Upper lobe of left lung (tissue), 6 donors: ENCODE results near the gene NME3. TPM values are rescaled to one million over a fixed set of nuclear protein-coding genes. Genes with fewer than 3 reads are reported as not detected.

ENCODE experiments used
- ATAC-seq, 2 donors: fragments of 200-7000 bp; cut with Tn5 transposase; one replicate each; pipeline ENCODE4 v1.9.1; 2022; ENCODE audit warnings: mild to moderate bottlenecking in 2 of 2, moderate library complexity in 2 of 2; ENCODE audit not compliant: low FRiP score in 2 of 2
- DNase-seq, 2 donors: peaks; one replicate each; pipeline ENCODE4 v3.0.0-alpha.2; 2019 to 2020
- H3K27ac ChIP-seq, 4 donors: fragments of 200-600 bp; sonication (generic); one replicate each; pipeline ENCODE4 v1.5.1; 2016 to 2019
- H3K27me3 ChIP-seq, 4 donors: fragments of 200-600 bp; sonication (generic); one replicate each; pipeline ENCODE4 v1.5.1; 2017 to 2019
- H3K36me3 ChIP-seq, 4 donors: fragments of 200-600 bp; sonication (generic); one replicate each; pipeline ENCODE4 v1.5.1; 2016 to 2019
- H3K4me1 ChIP-seq, 4 donors: fragments of 200-600 bp; sonication (generic); one replicate each; pipeline ENCODE4 v1.5.1; 2018 to 2019
- H3K4me3 ChIP-seq, 4 donors: fragments of 200-600 bp; sonication (generic); one replicate each; pipeline ENCODE4 v1.5.1; 2017 to 2019; ENCODE audit warnings: mild to moderate bottlenecking in 2 of 4, moderate library complexity in 1 of 4
- H3K9me3 ChIP-seq, 4 donors: fragments of 200-600 bp; sonication (generic); one replicate each; pipeline ENCODE4 v1.5.1; 2018 to 2019
- CTCF ChIP-seq, 6 experiments: fragments of 450-650 bp in 4 of 6; fragments of 200-600 bp in 2 of 6; sonication (generic) in 2 of 6; IDR thresholded peaks; one replicate each; pipeline ENCODE4 v1.5.1; 2016 to 2019; ENCODE audit warnings: antibody characterized with exemption in 6 of 6
- EP300 ChIP-seq, 4 donors: sonication (generic); formaldehyde crosslinking; IDR thresholded peaks; one replicate each; pipeline ENCODE4 v1.5.1; 2017; ENCODE audit warnings: antibody characterized with exemption in 4 of 4, control low read depth in 2 of 4
- POLR2A ChIP-seq, 4 donors: fragments of 450-650 bp; IDR thresholded peaks; one replicate each; pipeline ENCODE4 v1.5.1; 2016 to 2017; ENCODE audit warnings: antibody characterized with exemption in 4 of 4, mild to moderate bottlenecking in 2 of 4
- POLR2AphosphoS5 ChIP-seq, 2 donors: sonication (generic); formaldehyde crosslinking; IDR thresholded peaks; one replicate each; pipeline ENCODE4 v1.5.1; 2017; ENCODE audit warnings: antibody characterized with exemption in 2 of 2
- WGBS, 2 donors: methylation state at CpG; one replicate each; pipeline ENCODE4 v1.1.5; 2017 to 2018; 5-methylcytosine and 5-hydroxymethylcytosine counted together
- total RNA-seq, 6 donors: library from RNA; depleted of rRNA in 4 of 6; stranded (reverse); fragments of >200 nt in 4 of 6; gene quantifications; one replicate each; pipeline versions ENCODE4 v1.1.0 to v1.2.1, GENCODE V29; 2016 to 2021
- donor health status: DM: no; HTN: no; CAD: no; lungs with moderate emphysema.
- donor health status: DM: no; HTN: yes; CAD: no; lungs with severe emphysema.

NME3 gene
- total RNA-seq, 6 donors from 2014 or later: 57.8 to 155 (median 78.9) TPM

DNA sequence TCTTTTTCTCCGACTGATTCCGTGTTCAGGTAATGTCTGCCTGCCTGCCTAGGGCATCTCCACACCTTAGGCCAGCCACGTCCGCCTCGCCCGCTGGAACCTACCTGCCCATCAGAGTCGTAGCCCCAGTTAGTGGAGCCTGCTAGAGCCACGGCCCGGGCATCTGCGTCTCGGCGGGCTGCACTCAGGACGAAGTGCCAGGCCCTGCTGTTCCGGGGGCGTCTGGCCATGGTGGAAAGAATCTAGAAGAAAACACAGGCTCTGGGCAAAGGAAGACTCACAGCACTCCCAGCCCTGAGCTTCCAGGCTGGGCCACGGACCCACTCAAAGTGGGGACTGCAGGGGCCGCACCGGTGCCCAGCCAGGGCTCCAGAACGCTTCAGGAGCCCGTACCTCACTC lies 9.9 kb upstream of the NME3 start:
- Histone ChIP-seq H3K36me3 (peaks cover 12 to 53% (median 36%) of the 10 kb centered on the region in 4 donors), H3K27me3 (no peaks in the 10 kb centered on the region), H3K27ac (peak overlapping the region; percentile 84 to 93 (median 86)), H3K4me3 (peak overlapping the region; percentile 70 to 92 (median 88)), H3K4me1 (peaks cover 23 to 52% (median 28%) of the 10 kb centered on the region in 4 donors), H3K9me3 (no peaks in the 10 kb centered on the region)
- TF ChIP-seq CTCF (IDR thresholded peaks at IDR 0.05) (no peak), EP300 (IDR thresholded peaks at IDR 0.05) (no peak), POLR2AphosphoS5 (IDR thresholded peaks at IDR 0.05) (no peak), POLR2A (IDR thresholded peaks at IDR 0.05) (no peak)
- ATAC-seq (no peak), DNase-seq (peak in 1 of 2 donors; percentile 83)
- 66 to 81% methylated on average over 13 to 20 of the region's 20 CpGs for WGBS, 2 donors

DNA sequence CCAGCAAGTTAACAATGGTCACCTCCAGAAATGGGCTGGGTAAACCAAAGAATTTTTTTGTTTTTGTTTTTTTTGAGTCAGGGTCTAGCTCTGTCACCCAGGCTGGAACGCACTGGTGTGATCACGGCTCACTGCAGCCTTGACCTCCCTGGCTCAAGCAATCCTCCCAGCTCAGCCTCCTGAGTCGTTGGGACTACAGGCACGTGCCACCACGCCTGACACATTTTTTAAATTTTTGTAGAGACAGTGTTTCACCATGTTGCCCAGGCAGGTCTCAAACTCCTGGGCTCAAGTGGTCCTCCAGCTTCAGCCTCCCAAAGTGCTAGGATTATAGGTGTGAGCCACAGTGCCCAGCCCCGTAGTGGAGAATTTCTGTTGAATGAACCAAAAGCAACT lies 9.3 kb upstream of the NME3 start:
- Histone ChIP-seq H3K9me3 (no peaks in the 10 kb centered on the region), H3K4me3 (no peak overlapping the region), H3K36me3 (peaks cover 12 to 53% (median 41%) of the 10 kb centered on the region in 4 donors), H3K27ac (peak overlapping the region in 1 of 4 donors; percentile 85), H3K27me3 (no peaks in the 10 kb centered on the region), H3K4me1 (peaks cover 23 to 50% (median 28%) of the 10 kb centered on the region in 4 donors)
- TF ChIP-seq POLR2AphosphoS5 (IDR thresholded peaks at IDR 0.05) (no peak), POLR2A (IDR thresholded peaks at IDR 0.05) (no peak), EP300 (IDR thresholded peaks at IDR 0.05) (no peak), CTCF (IDR thresholded peaks at IDR 0.05) (no peak)
- WGBS, 2 donors: 71 to 75% methylated on average over 6 of the region's 6 CpGs
- DNase-seq (no peak), ATAC-seq (no peak)

GRCh38 chr16:1779741-1780676 lies 8.7 kb upstream of the NME3 start:
- Histone ChIP-seq H3K27ac (peak overlapping the region in 1 of 4 donors; percentile 5), H3K27me3 (no peaks in the 10 kb centered on the region), H3K4me1 (peaks cover 21 to 46% (median 29%) of the 10 kb centered on the region in 4 donors), H3K36me3 (peaks cover 12 to 54% (median 47%) of the 10 kb centered on the region in 4 donors), H3K9me3 (no peaks in the 10 kb centered on the region), H3K4me3 (no peak overlapping the region)
- ATAC-seq (no peak), DNase-seq (peak in 1 of 2 donors; percentile 73)
- TF ChIP-seq POLR2A (IDR thresholded peaks at IDR 0.05) (peak in 1 of 4 donors; percentile 10), EP300 (IDR thresholded peaks at IDR 0.05) (no peak)
- WGBS, 2 donors: 86 to 92% methylated on average over 8 to 25 of the region's 27 CpGs

- no peak overlapping the region for H3K4me3 ChIP-seq
- no peak overlapping the region for H3K27ac ChIP-seq
- 74 to 88% methylated on average over 7 to 8 of the region's 8 CpGs for WGBS, 2 donors
- H3K36me3 ChIP-seq: peaks cover 12 to 56% (median 48%) of the 10 kb centered on the region in 4 donors
- no peaks in the 10 kb centered on the region for H3K27me3 ChIP-seq
- DNase-seq (no peak), ATAC-seq (no peak)
- H3K4me1 ChIP-seq: peaks cover 26 to 46% (median 36%) of the 10 kb centered on the region in 4 donors
- TF ChIP-seq EP300 (IDR thresholded peaks at IDR 0.05) (no peak), CTCF (IDR thresholded peaks at IDR 0.05) (no peak), POLR2A (IDR thresholded peaks at IDR 0.05) (no peak), POLR2AphosphoS5 (IDR thresholded peaks at IDR 0.05) (no peak)
- no peaks in the 10 kb centered on the region for H3K9me3 ChIP-seq
These were observed 7.9 kb upstream of the NME3 start for GRCh38 chr16:1779234-1779701.
